HG03439 (cell line): ENCODE measurements around the gene CAMKMT.
A peak's percentile ranks its signal among the peaks of the same experiment; 100 is the strongest.

Experiments used
- ATAC-seq: cut with Tn5 transposase; IDR thresholded peaks from one replicate; pipeline ENCODE4 v1.9.1; 2021; ENCODE audit warnings: mild to moderate bottlenecking, moderate library complexity; ENCODE audit not compliant: unreplicated experiment

Gene CAMKMT

DNA sequence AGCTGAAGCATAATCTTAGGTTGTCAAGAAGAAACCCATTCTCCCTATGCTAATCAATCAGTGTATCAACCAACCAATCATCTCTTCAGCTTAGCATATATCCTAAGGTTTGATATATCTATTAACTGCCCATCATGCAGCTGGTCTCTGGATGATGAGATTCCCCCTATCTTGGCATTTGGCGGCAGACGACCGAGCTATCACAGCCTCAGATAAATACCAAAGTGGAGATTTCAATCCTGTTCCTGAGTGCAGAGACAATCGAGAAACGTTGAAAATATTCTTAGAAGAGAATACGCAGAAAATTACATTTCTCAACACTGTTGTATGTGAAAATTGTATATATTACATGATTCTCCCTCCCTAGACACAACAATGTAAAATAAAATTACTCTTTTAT is 320.7 kb downstream of the CAMKMT start:
- no peak for ATAC-seq

DNA sequence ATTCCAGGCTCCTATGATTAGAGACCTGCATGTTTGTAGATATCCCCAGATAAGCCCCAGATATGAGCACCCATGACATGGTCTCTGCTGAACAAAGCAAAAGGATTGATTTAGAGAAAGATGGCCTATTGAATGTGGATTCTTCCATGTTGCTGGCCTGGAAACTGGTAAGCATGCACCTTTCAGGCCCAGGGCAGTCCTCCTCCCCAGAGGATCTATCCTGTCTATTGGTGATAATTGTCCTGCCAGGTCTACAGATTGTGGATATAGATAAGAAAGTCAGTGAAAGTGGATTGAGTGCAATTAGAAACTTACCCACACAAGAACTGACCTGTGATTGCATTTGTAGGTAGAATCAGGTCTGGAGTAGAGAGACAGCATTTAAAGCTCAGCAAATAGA is 322.8 kb downstream of the CAMKMT start:
- no peak for ATAC-seq

DNA sequence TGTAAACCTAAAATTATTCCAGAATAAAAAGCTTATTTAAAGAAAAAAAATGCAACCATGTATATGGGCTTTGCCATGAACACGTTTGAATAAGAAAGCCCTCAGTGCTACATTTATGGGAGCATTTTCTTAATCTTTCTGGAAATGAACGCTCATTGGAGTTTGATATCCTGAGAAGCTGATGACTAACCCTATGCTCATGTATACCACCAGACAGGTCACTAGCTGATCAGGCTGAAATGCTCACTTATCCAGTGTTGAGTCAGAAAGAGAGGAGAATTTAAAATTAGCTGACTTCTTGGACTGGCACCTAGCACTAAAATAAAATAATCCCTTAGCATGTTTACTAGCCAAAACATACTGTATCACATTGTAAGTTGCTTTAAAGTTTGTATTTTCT is 324.8 kb downstream of the CAMKMT start:
- no peak for ATAC-seq

DNA sequence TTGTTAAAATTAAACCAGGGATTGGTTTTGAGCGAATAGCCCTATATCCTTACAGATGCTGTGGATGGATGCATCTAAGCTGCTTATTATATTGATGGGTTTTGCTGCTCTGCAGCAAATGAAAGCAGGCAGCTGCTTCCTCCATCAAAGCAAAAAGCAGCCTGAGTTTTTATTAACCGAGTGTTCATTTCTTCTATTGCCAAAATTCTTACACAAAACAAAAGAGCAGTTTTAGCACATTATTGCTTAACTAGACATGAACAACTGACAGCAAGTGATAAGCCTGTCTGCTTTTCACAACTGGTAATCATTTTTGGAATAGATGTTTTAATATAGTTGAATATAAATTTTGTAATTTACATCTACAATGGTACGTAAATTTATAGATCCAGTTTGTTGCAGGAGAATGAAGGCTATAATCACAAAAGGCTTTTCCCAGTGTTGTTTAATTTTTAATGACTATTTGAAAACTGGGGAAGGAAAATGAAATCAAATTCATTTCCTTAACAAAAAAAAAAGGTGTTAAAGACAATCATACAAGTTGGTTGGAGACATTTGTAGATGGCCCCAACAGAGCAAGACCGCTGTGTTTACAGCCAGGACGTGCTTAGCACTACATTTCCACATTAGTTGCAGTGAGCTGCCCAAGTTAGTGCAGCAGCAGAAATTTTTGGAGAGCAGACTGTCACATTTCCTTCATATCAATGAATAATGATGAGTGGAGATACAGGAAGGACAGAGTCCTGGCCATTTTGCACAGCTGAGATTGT is 326.1 kb downstream of the CAMKMT start:
- no peak for ATAC-seq

DNA sequence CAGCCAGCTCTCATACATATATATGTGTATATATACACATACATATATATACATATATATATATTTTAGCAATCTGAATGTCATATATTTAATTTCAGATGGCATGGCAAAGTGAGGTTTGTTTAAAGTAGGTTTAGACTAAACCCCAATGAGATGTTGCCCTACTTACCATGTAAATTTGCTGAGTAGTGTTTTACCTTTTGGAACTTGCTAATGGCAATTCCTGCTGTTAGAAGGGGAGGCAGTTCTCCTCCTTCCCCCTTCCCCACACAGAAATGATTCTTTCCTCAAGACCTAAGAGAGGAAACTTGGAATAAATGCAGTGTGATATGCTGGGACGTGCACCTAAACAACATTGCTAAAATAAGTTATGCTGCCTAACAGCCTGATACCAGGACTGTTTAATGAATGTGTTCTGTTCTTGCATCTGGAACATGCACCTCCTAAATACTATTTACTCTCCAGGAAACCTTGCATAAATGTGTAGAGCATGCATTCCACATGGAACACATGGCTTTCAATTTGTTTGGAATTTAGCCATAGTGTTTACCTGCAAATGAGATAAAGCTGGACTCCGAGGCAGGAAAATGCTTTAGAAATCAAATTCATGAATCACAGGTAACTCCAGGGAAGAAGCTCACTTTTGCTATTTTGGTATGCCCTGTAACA is 326.8 kb downstream of the CAMKMT start:
- no peak for ATAC-seq

DNA sequence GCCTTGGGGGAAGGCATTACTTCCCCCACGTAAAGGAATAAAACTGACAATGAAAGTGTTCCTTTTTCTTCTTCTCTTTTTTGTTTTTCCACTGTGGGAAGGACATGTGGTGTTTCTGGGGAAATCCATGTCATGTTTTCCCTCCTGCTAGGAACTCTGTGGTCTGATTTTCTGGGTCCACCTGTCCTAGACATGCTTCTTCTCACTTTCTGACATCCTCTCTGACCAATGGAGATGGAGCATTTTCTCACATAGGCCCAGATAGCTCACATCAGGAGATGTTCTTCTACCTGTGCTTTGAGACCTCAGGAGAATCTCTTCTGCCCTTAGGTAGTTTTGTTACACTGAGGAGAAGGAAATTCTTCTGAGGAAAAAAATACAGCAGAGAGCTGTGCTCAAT is 327.8 kb downstream of the CAMKMT start:
- no peak for ATAC-seq

DNA sequence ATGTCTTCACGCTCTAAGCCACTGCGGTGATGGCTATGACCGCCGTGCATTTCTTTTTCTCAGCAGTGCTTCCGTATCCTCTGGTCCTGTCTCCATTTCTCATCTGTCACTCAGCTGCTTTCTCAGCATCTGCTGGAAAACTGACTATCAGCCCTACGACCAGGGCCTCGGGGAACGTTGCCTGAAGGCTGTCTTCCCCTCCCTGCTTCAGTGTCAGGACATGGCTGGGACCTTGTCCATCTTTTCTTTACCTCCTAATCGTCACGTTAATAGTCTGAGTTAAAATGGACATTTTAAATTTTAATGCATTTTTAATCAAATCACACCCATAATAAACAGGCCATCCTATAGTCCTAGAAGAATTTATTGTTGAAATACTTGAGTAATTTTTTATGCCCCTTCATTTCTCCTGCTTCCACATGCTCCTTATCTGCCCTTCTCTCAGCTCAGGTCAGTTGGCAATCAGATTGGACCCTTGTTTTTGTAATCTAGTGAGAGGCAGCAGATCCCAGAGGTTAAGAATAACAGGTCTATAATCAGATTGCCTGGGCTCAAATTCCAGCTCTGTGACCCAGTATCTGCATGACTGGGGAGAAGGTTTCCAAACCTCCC is 329.5 kb downstream of the CAMKMT start:
- no peak for ATAC-seq

DNA sequence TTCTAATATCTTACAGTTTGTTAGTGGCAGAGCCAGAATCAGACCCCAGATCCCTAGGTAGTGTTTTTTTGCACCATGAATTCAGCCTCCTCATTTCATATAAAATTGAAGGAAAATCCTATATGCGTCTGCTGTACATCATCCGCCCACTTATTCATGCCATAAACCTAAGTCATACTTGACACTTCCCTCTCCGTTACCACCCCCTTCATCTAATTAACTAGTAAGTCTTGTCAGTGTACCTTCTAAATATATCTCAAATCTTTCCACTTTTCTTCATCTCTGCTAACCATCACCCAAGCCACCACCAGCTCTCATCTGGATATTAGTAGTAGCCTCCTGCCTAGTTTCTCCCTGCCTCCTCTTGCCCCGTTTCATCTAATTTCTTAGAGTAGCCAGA is 331.1 kb downstream of the CAMKMT start:
- ATAC-seq = no peak

DNA sequence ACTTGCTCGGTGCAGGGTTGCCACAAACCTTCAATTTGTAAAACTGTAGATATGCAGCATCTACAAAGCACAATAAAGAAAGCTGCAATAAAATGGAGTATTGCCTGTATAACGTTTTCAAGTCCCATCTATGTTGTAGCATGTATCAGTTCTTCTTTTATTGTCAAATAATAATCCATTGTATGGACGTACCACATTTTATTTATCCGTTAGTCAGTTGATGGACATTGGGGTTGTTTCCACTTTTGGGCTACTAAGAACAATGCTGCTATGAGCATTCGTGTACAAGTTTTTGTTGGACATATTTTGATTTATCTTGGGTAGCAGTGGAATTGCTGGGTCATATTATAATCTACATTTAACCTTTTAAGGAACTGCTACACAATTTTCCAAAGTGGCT is 339.1 kb downstream of the CAMKMT start:
- ATAC-seq = no peak

DNA sequence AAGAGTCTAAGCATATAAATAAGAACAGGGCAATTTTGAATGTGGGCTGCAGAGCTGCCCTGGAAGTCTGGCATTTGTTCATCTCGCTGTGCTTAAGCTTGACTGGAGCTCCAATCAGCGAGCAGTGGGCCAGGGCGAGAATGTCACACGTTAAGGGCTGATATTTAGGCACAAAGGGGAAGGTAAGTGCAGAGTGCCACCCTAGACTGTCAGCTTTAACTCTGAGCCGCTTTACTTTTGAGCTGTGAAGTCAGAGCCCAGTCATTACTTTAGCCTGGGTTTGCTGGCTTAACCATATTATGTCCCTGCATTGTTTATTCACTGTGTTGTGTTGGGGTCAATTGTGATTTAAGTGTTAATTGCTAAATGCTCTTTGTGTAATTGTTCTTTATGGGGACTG is 343.6 kb downstream of the CAMKMT start:
- ATAC-seq = no peak

DNA sequence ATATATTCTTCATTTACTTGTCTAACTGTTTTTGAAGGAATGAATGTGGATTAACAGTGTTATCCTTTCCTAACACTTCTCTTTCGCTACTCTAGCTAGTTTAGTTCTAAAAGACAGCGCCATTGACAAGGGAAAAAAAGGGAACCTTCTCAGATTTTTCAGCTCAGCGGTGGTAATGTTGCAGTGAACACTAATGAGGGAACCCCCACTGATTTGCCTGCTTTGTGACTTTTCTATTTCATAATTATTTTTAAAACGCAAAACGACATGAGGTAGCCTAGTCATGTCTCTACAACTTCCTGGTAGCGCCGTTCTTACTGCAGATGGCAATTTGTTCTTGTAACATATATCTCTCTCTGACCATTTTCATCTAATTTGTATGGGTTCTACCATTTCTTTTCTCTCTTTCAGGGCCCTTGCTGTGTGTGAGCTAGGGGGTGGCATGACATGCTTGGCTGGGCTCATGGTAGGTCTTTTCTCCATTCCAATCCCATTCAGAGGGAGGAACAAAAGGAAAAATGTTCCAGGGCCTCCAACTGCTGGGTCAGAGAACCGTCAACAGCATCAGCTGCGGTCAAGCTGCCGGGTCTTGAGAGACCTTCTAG is 344.2 kb downstream of the CAMKMT start:
- ATAC-seq = no peak

DNA sequence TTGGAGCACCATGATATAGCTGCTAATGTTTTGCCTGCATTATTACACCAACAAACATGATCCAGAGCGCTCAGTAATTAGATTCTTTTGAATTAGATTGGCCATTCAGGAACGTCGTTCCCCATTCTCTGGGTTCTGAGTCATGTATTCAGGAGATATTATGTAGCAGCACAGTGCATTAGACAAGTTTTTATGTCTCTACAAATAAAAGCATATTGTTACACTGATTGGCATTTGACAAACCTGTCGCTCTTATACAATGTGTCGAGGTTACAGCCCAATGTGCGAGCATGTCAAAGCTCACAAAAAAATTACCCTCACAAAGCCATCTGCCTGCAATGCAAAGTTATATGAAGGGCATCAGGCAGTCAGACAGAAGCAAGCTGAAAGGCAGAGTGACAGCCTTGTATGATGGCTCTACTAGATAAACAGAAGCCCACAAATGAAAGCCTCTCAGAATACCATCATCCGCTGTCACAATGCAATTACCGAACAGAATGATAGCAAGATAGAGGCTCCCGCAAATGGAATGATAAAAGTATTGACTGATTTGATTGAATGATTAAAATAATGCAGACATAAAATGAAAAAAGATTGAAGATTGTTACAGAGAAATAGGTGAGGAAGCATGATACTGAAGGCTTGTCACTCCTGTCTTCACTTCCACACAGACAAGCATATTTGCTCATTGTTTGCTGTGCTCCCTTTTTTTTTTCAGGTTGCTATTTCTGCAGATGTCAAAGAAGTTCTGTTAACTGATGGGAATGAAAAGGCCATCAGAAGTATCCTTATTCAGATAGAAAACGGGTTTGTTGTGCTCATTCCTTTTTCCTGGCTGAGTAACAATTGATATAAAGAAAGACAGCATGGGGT is 345.2 kb downstream of the CAMKMT start:
- no peak for ATAC-seq

DNA sequence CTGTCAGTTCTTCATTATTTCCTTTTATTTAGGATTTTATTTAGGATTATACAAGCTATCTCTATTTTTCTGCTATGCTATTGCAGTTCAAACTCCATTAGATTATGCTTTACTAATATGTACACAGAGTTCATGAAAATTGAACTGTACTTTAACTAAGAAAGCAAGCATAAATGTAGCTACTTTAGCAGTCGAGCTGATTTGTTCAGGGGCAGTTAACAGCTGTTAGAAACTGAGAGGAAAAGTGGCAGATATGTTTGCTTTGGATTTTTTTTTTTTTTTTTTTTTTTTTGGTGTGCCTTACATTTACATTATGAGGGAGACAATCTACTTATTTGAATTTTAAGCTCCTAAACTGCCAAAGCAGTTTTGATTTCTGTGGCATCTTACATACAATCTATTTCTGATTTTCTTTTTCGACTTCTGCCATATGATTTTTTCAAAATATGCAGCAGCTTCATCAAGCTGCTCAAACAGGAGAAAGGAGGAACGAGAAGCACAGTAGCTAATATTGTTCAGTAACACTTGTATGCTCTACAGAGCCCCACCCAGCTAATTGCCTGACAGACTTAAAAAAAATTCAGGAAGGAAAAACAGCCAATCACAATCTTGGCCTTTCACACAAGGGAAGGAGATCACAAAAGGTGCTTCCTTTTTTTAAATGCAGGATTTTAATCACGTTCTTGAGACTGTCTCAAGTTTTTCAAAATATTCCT is 346.4 kb downstream of the CAMKMT start:
- ATAC-seq = no peak

DNA sequence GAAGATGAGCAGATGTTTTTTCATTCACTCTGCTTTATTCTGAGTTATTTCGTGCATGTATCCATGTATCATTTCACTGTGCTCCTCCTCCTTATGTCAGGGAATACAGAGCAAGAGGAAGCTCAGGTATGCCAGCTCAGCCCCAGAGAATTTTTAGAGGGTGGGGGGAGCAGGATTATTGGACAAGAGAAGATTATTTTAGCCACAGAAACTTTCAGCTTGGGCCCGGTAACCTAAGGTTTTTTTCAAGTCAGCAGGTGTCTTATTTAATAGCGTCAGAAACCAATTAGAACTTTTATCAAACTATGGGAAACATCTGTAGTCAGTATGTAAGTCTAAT is 346.9 kb downstream of the CAMKMT start:
- no peak for ATAC-seq

DNA sequence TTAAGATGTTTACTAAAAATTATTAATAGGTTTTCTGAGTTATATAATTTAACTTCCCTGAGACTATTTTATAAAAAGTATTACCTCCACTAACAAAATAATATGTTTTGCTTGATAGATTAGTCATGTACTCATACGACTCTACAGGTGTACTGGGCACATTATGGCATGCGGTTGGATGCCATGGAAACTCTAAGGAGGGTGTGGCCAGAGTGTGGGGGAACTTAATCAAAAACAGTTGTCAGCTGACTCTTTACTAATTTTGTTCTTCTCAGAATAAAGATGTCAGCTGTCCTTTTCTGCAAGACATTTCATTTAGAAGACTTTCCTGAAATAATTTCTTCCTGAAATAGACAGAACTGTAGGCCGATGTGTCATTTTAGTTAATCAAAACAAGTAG is 351.4 kb downstream of the CAMKMT start:
- peak; percentile 51 for ATAC-seq

DNA sequence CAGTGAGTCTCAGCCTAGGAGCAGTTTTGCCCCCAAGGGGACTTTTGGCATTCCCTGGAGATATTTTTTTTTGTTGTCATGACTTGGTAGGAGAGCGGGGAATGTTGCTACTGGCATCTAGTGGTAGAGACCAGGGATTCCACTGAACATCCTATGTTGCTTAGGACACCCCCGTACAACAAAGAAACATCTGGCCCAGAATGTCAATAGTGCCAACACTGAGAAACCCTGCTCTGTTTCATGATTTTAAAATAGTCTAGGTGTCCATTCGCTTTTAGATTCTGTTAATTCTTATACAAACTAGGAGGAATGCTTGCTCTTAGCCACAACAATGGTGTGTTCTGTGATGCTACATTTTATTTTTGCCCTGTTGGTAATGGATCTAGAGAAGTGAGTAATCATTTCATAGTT is 353.9 kb downstream of the CAMKMT start:
- ATAC-seq = no peak

DNA sequence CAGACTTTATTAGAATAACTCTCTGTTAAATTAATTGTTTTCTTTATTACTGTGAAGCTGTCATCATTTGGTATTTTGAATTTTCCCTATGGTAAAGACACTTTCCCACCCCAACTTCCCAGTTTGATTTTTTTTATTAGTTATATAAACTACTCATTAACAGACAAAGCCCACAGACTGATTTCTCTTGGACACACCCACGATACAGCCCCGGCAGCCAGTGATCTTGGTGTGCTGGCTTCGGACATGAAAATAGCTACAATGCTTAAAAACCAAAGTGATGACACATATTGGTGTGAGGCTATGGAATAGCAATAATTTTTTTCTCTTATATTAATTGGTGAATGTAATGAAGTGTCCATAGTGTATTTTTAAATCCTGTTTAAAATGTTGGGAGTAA is 354.4 kb downstream of the CAMKMT start:
- no peak for ATAC-seq

DNA sequence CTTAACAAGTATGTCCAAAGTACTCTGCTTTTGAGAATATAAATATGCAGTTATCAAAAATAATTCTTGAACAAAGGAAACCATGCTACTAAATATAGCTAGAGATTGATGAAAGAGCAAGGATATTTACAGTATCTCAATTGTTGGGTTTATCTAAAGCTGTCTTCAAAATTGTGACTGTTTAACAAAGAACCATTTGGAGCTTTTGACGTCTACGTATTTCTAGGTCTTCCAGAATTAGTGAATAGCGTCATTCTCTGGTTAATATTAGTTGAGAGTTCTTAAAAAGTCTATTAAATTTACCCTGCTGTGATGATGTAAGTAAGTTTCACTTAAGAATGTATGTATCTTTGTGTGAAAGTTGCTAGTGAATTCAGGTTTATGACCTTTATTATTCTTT is 356.7 kb downstream of the CAMKMT start:
- ATAC-seq = no peak

DNA sequence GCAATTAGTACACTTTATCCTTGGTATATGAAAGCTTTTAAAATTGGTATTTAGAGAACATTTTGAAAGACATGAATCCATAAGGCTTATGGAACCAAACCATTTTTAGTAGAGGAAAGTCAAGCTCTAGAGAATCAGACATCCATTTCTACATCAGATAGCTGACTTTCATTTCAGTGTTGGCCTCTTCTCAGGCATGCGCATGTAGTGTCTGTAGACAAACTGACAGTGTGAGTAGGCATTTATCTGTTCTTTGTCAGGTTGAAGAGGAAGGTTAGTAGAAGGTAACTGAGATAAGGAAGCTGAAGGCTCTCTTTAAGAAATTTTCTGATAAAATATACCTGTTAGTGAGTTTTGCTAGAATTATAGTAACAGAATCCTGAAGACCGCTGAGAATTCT is 357.8 kb downstream of the CAMKMT start:
- no peak for ATAC-seq

DNA sequence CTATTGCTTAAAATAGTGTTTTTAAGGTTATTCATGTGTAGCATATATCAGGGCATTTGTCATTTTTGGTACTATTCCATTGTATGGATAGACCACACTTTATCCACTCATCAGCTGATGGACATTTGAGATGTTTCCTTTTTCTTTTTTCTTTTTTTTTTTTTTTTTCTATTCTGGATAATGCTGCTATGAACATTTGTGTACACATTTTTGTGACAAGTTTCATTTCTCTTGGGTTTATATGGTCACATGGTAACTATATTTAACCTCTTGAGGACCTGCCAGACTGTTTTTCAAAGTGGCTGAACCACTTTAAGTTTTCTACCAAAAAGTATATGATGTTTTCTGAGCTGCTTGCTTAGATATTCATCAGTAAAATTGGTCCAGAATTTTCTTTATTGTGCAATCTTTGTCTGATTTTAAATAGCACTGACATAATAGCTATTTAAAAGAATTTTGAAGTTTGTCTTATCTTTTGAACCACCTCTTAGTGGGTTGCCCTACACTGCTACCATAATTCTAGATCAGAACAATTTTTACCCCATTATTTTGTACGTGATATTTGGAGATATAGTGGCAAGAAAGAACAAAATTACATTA is 360.4 kb downstream of the CAMKMT start:
- no peak for ATAC-seq
